Breast epithelium (tissue), 3 donors: ENCODE results near the gene DNHD1.

Source experiments
- POLR2AphosphoS5 ChIP-seq, 3 donors: sonication (generic); formaldehyde crosslinking; IDR thresholded peaks; one replicate each; pipeline ENCODE4 v1.6.1; 2017; ENCODE audit warnings: antibody characterized with exemption in 3 of 3
- TF ChIP-seq, protein P1 (sequence below), 3 donors: fragments of 450-650 bp; IDR thresholded peaks; one replicate each; pipeline ENCODE4 v1.5.1; 2016 to 2017; ENCODE audit warnings: antibody characterized with exemption in 3 of 3, mild to moderate bottlenecking in 3 of 3, moderate library complexity in 3 of 3

GRCh38 chr11:6557063-6557462 is 60.0 kb downstream of the DNHD1 start:
- TF ChIP-seq, protein P1, sequence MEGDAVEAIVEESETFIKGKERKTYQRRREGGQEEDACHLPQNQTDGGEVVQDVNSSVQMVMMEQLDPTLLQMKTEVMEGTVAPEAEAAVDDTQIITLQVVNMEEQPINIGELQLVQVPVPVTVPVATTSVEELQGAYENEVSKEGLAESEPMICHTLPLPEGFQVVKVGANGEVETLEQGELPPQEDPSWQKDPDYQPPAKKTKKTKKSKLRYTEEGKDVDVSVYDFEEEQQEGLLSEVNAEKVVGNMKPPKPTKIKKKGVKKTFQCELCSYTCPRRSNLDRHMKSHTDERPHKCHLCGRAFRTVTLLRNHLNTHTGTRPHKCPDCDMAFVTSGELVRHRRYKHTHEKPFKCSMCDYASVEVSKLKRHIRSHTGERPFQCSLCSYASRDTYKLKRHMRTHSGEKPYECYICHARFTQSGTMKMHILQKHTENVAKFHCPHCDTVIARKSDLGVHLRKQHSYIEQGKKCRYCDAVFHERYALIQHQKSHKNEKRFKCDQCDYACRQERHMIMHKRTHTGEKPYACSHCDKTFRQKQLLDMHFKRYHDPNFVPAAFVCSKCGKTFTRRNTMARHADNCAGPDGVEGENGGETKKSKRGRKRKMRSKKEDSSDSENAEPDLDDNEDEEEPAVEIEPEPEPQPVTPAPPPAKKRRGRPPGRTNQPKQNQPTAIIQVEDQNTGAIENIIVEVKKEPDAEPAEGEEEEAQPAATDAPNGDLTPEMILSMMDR (IDR thresholded peaks at IDR 0.05), result no peak
- TF ChIP-seq POLR2AphosphoS5 (IDR thresholded peaks at IDR 0.05), result no peak
